Heart left ventricle (tissue), 13 donors: Measurements from ENCODE around the gene UBR2.
"Not testable (repeated sequence)": the region's sequence is repeated elsewhere in the genome, so short reads cannot be mapped to it uniquely, and the experiment has no call there.

Experiments used
- CTCF ChIP-seq, 12 donors: fragments of 200-600 bp; sonication (generic) in 4 of 12; IDR thresholded peaks; one replicate each; pipeline versions ENCODE4 v1.5.0 to v1.8.0; 2018 to 2022; ENCODE audit warnings: antibody characterized with exemption in 12 of 12, mild to moderate bottlenecking in 5 of 12
- POLR2A ChIP-seq, 2 donors: fragments of 450-650 bp; IDR thresholded peaks; one replicate each; pipeline ENCODE4 v1.6.1; 2017; ENCODE audit warnings: antibody characterized with exemption in 2 of 2, mild to moderate bottlenecking in 2 of 2, moderate library complexity in 2 of 2
- donor health status: ischemic (EF 13 %, LVEDD 7.1; RV severe dilation, severe dysfunction).
- donor health status: DM: no; HTN: yes; CAD: no.
- donor health status: DM: no; HTN: no; CAD: no.
- donor health status: ischemic (EF 25% LVEDD 6.9; RV normal size, moderate dysfunction).
- donor health status: ischemic (EF 25% LVEDD 5.7; RV mildly dilated, moderate dysfunction).
- donor health status: ischemic (EF 35%, LVEDD 5.7; RV mildly dilated, moderate dysfunction).
- donor health status: nonischemic (EF 11% LVEDD 7.7; RV severe dilation, severe dysfunction).
- donor health status: DM: yes; HTN: yes; CAD: no.
- donor health status: PGD.
- donor health status: ischemic (EF 29% LVEDD 5.4; RV normal size, mild dysfunction).
- donor health status: nonischemic (EF 23%, LVEDD 6.1; RV moderate dilation, normal function).

GRCh38 chr6:42567237-42567636 lies 3.4 kb downstream of the UBR2 start:
- TF ChIP-seq CTCF, POLR2A (IDR thresholded peaks at IDR 0.05): not testable (repeated sequence)
